Astrocyte (in vitro differentiated cells and primary cell): Measurements from ENCODE around the gene VSIG8. TPM values are rescaled to one million over a fixed set of nuclear protein-coding genes. Genes with fewer than 3 reads are reported as not detected.

Source experiments
- DNase-seq: peaks from one replicate; pipeline ENCODE4 v3.0.0-alpha.2; 2010; ENCODE audit warnings: low read depth
- FAIRE-seq: peaks from 2 replicates; lab custom pipeline; 2011; peaks lifted over from hg19 to GRCh38; lab: Jason Lieb, UNC
- H2AFZ ChIP-seq: 2 replicates; pipeline ENCODE4 v1.6.0; 2012; ENCODE audit warnings: low read depth, low read length, inconsistent platforms
- H3K27ac ChIP-seq: 2 replicates; pipeline ENCODE4 v1.5.1; 2011; ENCODE audit warnings: low read depth, low read length, inconsistent platforms
- H3K27me3 ChIP-seq: 2 replicates; pipeline ENCODE4 v1.6.0; 2011; ENCODE audit warnings: low read length, inconsistent platforms; ENCODE audit not compliant: insufficient read depth
- H3K36me3 ChIP-seq: 2 replicates; pipeline ENCODE4 v1.5.1; 2011; ENCODE audit warnings: low read length, inconsistent platforms; ENCODE audit not compliant: insufficient read depth
- H3K4me1 ChIP-seq: 2 replicates; pipeline ENCODE4 v1.5.1; 2011; ENCODE audit warnings: low read length, inconsistent platforms; ENCODE audit not compliant: insufficient read depth
- H3K4me2 ChIP-seq: 2 replicates; pipeline ENCODE4 v1.6.0; 2012; ENCODE audit warnings: low read length, inconsistent platforms
- H3K4me3 ChIP-seq: 2 replicates; pipeline ENCODE4 v1.5.1; 2011; ENCODE audit warnings: low read depth, mild to moderate bottlenecking, low read length, inconsistent platforms; ENCODE audit not compliant: insufficient read depth
- H3K79me2 ChIP-seq: 2 replicates; pipeline ENCODE4 v1.6.0; 2012; ENCODE audit warnings: mild to moderate bottlenecking, low read length, inconsistent platforms; ENCODE audit not compliant: insufficient read depth
- H3K9ac ChIP-seq: 2 replicates; pipeline ENCODE4 v1.6.0; 2012; ENCODE audit warnings: mild to moderate bottlenecking, low read length, inconsistent platforms
- H3K9me3 ChIP-seq: 2 replicates; pipeline ENCODE4 v1.5.1; 2012; ENCODE audit warnings: low read depth, mild to moderate bottlenecking, low read length, inconsistent platforms; ENCODE audit not compliant: insufficient read depth
- H4K20me1 ChIP-seq: 2 replicates; pipeline ENCODE4 v1.6.0; 2012; ENCODE audit warnings: low read length, inconsistent platforms; ENCODE audit not compliant: insufficient read depth
- H3K27ac Mint-ChIP-seq: one replicate; pipeline ENCODE4 v1.8.0; 2021; ENCODE audit warnings: mild to moderate bottlenecking, mixed read lengths; ENCODE audit not compliant: unreplicated experiment
- H3K27me3 Mint-ChIP-seq: one replicate; pipeline ENCODE4 v1.8.0; 2021; ENCODE audit warnings: low read depth, mixed read lengths; ENCODE audit not compliant: unreplicated experiment
- H3K36me3 Mint-ChIP-seq: one replicate; pipeline ENCODE4 v1.8.0; 2021; ENCODE audit warnings: low read depth, mixed read lengths; ENCODE audit not compliant: unreplicated experiment
- H3K4me1 Mint-ChIP-seq: one replicate; pipeline ENCODE4 v1.8.0; 2021; ENCODE audit warnings: low read depth, mixed read lengths; ENCODE audit not compliant: unreplicated experiment
- H3K4me3 Mint-ChIP-seq: one replicate; pipeline ENCODE4 v1.8.0; 2021; ENCODE audit warnings: mild to moderate bottlenecking, moderate library complexity, mixed read lengths; ENCODE audit not compliant: unreplicated experiment
- H3K9me3 Mint-ChIP-seq: one replicate; pipeline ENCODE4 v1.8.0; 2021; ENCODE audit warnings: mild to moderate bottlenecking, mixed read lengths; ENCODE audit not compliant: unreplicated experiment
- CTCF ChIP-seq: IDR thresholded peaks from 2 replicates; pipeline ENCODE4 v1.5.1; 2011; ENCODE audit warnings: low read depth, mild to moderate bottlenecking, inconsistent platforms, low read length, moderate library complexity; ENCODE audit not compliant: insufficient read depth
- EZH2 ChIP-seq: IDR thresholded peaks from 2 replicates; pipeline ENCODE4 v1.6.1; 2012; ENCODE audit warnings: mild to moderate bottlenecking, low read length, inconsistent platforms; ENCODE audit not compliant: insufficient read depth
- total RNA-seq: library from RNA; stranded (reverse); gene quantifications from 2 replicates; pipeline ENCODE4 v1.2.1, GENCODE V29; 2021

The VSIG8 gene
- total RNA-seq, 1 donor from 2014 or later: not detected

- H3K4me1 Mint-ChIP-seq: peaks cover 27% of the 10 kb centered on the region
- no peaks in the 10 kb centered on the region for H3K27me3 ChIP-seq
These were observed 8.3 kb downstream of the VSIG8 start for GRCh38 chr1:159854116-159854692.

GRCh38 chr1:159853417-159854115 is 8.9 kb downstream of the VSIG8 start:
- Histone ChIP-seq H3K9me3 (no peaks in the 10 kb centered on the region), H4K20me1 (no peaks in the 10 kb centered on the region), H3K4me3 (peak overlapping the region; percentile 59), H2AFZ (peak overlapping the region; percentile 88), H3K27me3 (no peaks in the 10 kb centered on the region), H3K9ac (peak overlapping the region; percentile 87), H3K79me2 (no peaks in the 10 kb centered on the region), H3K4me2 (peak overlapping the region; percentile 89), H3K36me3 (no peaks in the 10 kb centered on the region), H3K27ac (peak overlapping the region; percentile 83), H3K4me1 (peaks cover 44% of the 10 kb centered on the region)
- Mint-ChIP-seq H3K4me1 (peaks cover 34% of the 10 kb centered on the region), H3K27ac (peak overlapping the region; percentile 87), H3K27me3 (peaks cover 5% of the 10 kb centered on the region), H3K4me3 (peak overlapping the region; percentile 70), H3K9me3 (no peaks in the 10 kb centered on the region), H3K36me3 (no peaks in the 10 kb centered on the region)
- no peak for TF ChIP-seq EZH2
- no peak for TF ChIP-seq CTCF
- peak; percentile 60 for DNase-seq
- peak; percentile 69 for FAIRE-seq

More at GRCh38 chr1:159854116-159854692, 8.3 kb downstream of the VSIG8 start:
- Histone ChIP-seq H4K20me1 (no peaks in the 10 kb centered on the region), H3K4me3 (peak overlapping the region; percentile 59), H3K27ac (peak overlapping the region; percentile 83), H3K9ac (peak overlapping the region; percentile 87), H3K9me3 (no peaks in the 10 kb centered on the region), H3K4me2 (peak overlapping the region; percentile 89), H3K79me2 (no peaks in the 10 kb centered on the region), H3K4me1 (peaks cover 42% of the 10 kb centered on the region), H3K36me3 (no peaks in the 10 kb centered on the region), H2AFZ (peak overlapping the region; percentile 88)
- Mint-ChIP-seq H3K27ac (peak overlapping the region; percentile 71), H3K27me3 (peaks cover 5% of the 10 kb centered on the region), H3K36me3 (no peaks in the 10 kb centered on the region), H3K4me3 (peak overlapping the region; percentile 70), H3K9me3 (no peaks in the 10 kb centered on the region)
- DNase-seq (peak; percentile 35), FAIRE-seq (no peak)
- TF ChIP-seq CTCF (no peak), EZH2 (no peak)

- Mint-ChIP-seq H3K9me3 (peaks cover 2% of the 10 kb centered on the region), H3K27me3 (no peaks in the 10 kb centered on the region), H3K4me3 (no peak overlapping the region), H3K4me1 (peaks cover 43% of the 10 kb centered on the region), H3K36me3 (peaks cover 3% of the 10 kb centered on the region), H3K27ac (no peak overlapping the region)
- Histone ChIP-seq H3K9me3 (no peaks in the 10 kb centered on the region), H3K27ac (no peak overlapping the region), H3K36me3 (no peaks in the 10 kb centered on the region), H3K4me1 (peaks cover 42% of the 10 kb centered on the region), H3K27me3 (no peaks in the 10 kb centered on the region), H4K20me1 (no peaks in the 10 kb centered on the region), H3K9ac (no peak overlapping the region), H3K4me2 (no peak overlapping the region), H2AFZ (no peak overlapping the region), H3K79me2 (no peaks in the 10 kb centered on the region), H3K4me3 (no peak overlapping the region)
- DNase-seq (no peak), FAIRE-seq (peak; percentile 49)
- TF ChIP-seq EZH2 (no peak), CTCF (no peak)
These were observed 11.1 kb downstream of the VSIG8 start for GRCh38 chr1:159851407-159851806.
